ENCODE measurements around the gene ZNF367. TPM values are rescaled to one million over a fixed set of nuclear protein-coding genes. Genes with fewer than 3 reads are reported as not detected.

The ZNF367 gene
- total RNA-seq, 1 experiment from 2014 or later, result 14.0 TPM

DNA sequence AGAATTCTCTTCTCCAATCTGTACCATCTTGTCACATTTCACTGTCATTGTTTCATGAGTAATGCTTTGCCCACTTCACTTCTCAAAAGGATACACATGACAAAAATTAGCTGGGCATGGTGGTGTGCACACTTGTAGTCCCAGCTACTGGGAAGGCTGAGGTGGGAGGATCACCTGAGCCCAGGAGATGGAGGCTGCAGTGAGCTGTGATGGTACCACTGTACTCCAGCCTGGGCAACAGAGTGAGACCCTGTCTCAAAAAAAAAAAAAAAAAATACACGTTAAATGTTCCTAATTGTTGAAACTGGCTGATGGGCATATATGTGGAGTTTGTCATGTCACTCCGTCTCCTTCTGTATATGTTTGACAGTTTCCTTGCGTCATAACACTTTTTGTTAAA is 79.9 kb downstream of the ZNF367 start:
- ChIA-PET CTCF (interaction anchor here (0.5 to 0.6 kb wide), 2 partner anchors 324 to 328 kb away, joined by 3 to 7 read pairs; no protein-coding TSS in a partner anchor), POLR2A (ENCODE audit: unreplicated experiment) (no interaction called here)
- no peaks in the 10 kb centered on the region for H4K20me1 ChIP-seq (ENCODE audit: insufficient read depth)
- no peaks in the 10 kb centered on the region for H3K27me3 ChIP-seq (ENCODE audit: insufficient read depth, low read depth)
- H2AFZ ChIP-seq, result no peak overlapping the region
- no peaks in the 10 kb centered on the region for H3K9me2 ChIP-seq (ENCODE audit: insufficient read depth)
- no peak overlapping the region for H3K4me2 ChIP-seq
- H3K4me3 ChIP-seq, result no peak overlapping the region
- H3K36me3 ChIP-seq (ENCODE audit: low read depth), result no peaks in the 10 kb centered on the region
- no peaks in the 10 kb centered on the region for H3K9me3 ChIP-seq (ENCODE audit: insufficient read depth, low read depth)
- H3F3A ChIP-seq (ENCODE audit: insufficient read depth, low read depth), result peaks cover 21% of the 10 kb centered on the region
- TF ChIP-seq EZH2 (IDR thresholded peaks at IDR 0.05; ENCODE audit: low read depth), result no peak
- no peak for TF ChIP-seq CTCF (conservative IDR thresholded peaks at IDR 0.05)
- no peak for DNase-seq
- BruUV-seq (replicated peaks), result no TSS peak
- no peaks in the 10 kb centered on the region for H3K79me2 ChIP-seq (ENCODE audit: low read depth)
- H3K4me1 ChIP-seq (replicated peaks; ENCODE audit: insufficient read depth), result peaks cover 22% of the 10 kb centered on the region
- intact Hi-C loops (cut with micrococcal nuclease; ENCODE audit: unreplicated experiment), result no loop called here
- no peak overlapping the region for H3K27ac ChIP-seq

Other genes starting within 250 kb of the ZNF367 start
- 0.38 TPM in 1 of 2 replicates, not detected in the other for gene HSD17B3, start 116.2 kb downstream of the ZNF367 start, total RNA-seq (2021)
- gene SLC35D2, start 34.7 kb downstream of the ZNF367 start, total RNA-seq (2021), result 27.6 and 34.4 TPM in 2 replicates
- gene HABP4, start 31.8 kb upstream of the ZNF367 start, total RNA-seq (2021), result 8.1 and 11.0 TPM in 2 replicates
- 43.3 and 47.2 TPM in 2 replicates for gene CDC14B, start 201.5 kb upstream of the ZNF367 start, total RNA-seq (2021)
- 7.6 and 8.5 TPM in 2 replicates for gene PRXL2C, start 236.9 kb upstream of the ZNF367 start, total RNA-seq (2021)